Epithelial cell of esophagus (primary cell): ENCODE results near the gene SLC26A1.
"Not testable (repeated sequence)": the region's sequence is repeated elsewhere in the genome, so short reads cannot be mapped to it uniquely, and the experiment has no call there.

Experiments
- DNase-seq: peaks from one replicate; pipeline ENCODE4 v3.0.0; 2010; ENCODE audit warnings: low read depth
- H3K4me3 ChIP-seq: 2 replicates; pipeline ENCODE4 v1.5.1; 2011; ENCODE audit warnings: mild to moderate bottlenecking, low read length, control low read depth
- TF ChIP-seq, protein P1 (sequence below): IDR thresholded peaks from 2 replicates; pipeline ENCODE4 v1.5.1; 2011; ENCODE audit warnings: low read depth, mild to moderate bottlenecking, low read length, control low read depth, inconsistent platforms; ENCODE audit not compliant: insufficient read depth; ENCODE audit errors: missing control alignments

SLC26A1 gene

DNA sequence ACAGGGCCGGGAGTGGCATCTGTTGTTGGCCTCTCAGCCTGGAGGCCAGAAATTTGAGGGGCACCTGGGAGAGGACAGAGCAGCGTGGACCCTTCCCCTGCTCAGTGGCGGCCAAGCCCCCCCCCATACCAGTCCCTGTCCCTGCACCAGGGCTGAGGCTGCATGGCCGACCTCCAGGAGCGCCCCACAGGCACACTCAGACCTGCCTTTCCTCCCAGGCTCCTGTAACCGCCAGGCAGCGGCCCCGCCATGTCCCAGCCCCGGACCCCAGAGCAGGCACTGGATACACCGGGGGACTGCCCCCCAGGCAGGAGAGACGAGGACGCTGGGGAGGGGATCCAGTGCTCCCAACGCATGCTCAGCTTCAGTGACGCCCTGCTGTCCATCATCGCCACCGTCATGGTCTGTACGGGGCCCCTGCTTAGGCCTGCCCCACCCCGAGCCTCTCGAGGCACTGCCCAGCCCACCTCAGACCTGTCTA, 45.7 kb downstream of the SLC26A1 start:
- no peak for DNase-seq
- TF ChIP-seq, protein P1, sequence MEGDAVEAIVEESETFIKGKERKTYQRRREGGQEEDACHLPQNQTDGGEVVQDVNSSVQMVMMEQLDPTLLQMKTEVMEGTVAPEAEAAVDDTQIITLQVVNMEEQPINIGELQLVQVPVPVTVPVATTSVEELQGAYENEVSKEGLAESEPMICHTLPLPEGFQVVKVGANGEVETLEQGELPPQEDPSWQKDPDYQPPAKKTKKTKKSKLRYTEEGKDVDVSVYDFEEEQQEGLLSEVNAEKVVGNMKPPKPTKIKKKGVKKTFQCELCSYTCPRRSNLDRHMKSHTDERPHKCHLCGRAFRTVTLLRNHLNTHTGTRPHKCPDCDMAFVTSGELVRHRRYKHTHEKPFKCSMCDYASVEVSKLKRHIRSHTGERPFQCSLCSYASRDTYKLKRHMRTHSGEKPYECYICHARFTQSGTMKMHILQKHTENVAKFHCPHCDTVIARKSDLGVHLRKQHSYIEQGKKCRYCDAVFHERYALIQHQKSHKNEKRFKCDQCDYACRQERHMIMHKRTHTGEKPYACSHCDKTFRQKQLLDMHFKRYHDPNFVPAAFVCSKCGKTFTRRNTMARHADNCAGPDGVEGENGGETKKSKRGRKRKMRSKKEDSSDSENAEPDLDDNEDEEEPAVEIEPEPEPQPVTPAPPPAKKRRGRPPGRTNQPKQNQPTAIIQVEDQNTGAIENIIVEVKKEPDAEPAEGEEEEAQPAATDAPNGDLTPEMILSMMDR: no peak
- no peak overlapping the region for H3K4me3 ChIP-seq

DNA sequence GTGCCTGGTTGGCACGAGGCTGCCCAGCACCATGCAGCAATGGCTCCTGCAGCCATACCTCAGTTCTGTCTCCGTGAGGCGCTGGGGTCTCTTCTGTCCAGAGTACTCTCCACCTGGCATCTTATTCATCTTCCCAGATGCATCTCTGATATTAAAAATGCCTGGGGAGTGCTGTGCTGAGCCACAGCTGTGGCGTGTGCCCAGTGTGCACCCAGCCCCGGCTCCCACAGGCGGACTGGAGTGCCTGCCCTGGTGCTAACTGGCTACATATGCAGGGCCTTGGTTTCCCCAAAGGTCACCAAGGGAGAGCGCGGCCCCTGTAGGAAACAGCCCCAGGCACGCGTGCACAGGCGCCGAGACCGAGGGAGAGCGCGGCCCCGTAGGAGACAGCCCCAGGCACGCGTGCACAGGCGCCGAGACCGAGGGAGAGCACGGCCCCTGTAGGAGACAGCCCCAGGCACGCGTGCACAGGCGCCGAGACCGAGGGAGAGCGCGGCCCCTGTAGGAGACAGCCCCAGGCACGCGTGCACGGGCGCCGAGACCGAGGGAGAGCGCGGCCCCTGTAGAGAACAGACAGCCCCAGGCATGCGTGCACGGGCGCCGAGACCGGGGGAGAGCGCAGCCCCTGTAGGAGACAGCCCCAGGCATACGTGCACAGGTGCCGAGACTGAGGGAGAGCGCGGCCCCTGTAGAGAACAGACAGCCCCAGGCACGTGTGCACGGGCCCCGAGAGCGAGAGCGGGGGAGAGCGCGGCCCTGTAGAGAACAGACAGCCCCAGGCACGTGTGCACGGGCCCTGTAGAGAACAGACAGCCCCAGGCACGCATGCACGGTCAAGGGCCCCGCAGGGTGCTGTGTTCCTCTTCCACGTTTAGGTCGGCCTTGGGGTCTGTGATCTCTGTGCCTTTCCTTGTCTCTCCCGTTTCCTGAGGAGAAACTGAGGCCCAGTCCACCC, 46.4 kb downstream of the SLC26A1 start:
- DNase-seq: no peak
- no peak overlapping the region for H3K4me3 ChIP-seq
- TF ChIP-seq, protein P1: no peak

DNA sequence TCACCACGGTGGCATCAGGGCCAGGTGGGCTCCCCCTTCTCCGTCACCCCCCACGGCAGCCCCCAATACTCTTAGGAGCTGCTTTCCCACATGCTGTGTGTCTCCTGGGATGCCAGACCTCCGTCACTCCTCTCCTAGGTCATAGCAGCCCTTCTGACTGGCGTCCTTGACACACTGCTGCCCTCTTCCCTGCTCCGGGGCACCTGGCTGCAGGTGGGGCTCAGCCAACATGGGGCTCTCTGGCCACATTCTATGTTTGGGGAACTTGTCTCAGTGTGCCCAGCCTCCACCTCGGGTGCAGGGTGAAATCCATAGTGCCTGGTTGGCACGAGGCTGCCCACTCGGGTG, 47.1 kb downstream of the SLC26A1 start:
- TF ChIP-seq, protein P1: no peak
- DNase-seq: no peak
- H3K4me3 ChIP-seq: no peak overlapping the region

- H3K4me3 ChIP-seq: no peak overlapping the region
- DNase-seq: no peak
- TF ChIP-seq, protein P1: no peak
Measured at GRCh38 chr4:945274-946102, 47.7 kb downstream of the SLC26A1 start.

DNA sequence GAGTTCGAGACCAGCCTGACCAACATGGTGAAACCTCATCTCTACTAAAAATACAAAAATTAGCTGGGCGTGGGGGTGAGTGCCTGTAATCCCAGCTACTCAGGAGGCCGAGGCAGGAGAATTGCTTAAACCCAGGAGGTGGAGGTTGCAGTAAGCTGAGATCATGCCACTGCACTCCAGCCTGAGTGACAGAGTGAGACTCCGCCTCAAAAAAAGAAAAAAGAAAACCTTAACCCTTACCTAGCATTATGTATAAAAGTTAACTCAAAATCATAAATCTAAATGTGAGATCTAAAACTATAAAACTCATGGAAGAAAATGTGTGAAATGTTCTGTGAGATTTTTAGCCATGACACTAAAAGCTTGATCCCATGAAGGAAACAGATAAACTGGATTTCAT, 53.7 kb downstream of the SLC26A1 start:
- not testable (repeated sequence) for H3K4me3 ChIP-seq, DNase-seq
